ENCODE measurements around the gene CENPV. TPM values are rescaled to one million over a fixed set of nuclear protein-coding genes. Genes with fewer than 3 reads are reported as not detected.

CENPV gene
- total and polyA plus RNA-seq, 2 of the 13 experiments (the other 11 are each of a cell fraction or from before 2014, with no cell fraction given) = 193 to 292 TPM

DNA sequence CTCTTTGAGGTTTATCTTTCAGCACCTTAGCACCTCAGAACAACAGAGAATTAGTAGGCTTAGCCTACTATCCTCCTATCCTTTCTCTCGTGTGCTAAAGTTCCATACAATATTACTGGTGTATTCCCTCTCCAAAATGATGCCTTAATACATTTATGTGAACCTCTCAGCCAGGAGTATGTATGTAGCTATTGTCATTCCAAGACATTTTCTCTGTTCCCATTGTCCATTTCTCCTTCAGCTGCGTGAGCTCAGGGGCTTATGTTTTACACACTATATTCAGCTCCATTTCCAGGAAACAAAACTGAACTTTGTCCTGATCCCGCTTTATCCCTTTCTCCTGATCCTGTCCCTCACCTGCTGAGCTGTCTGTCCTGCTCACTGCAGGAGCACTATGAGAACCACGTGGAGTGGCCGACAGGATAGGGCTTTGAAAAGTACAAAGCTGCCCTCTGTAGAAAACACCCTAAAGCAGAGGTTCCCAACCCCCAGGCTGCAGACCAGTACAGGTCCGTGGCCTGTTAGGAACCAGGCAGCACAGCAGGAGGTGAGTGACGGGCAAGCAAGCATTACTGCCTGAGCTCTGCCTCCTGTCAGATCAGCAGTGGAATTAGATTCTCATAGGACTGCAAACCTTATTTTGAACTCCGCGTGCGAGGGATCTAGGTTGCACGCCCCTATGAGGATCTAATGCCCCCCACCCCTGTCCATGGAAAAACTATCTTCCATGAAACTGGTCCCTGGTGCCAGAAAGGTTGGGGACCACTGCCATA, 55.7 kb downstream of the CENPV start (continued):
- TF ChIP-seq, protein P1, sequence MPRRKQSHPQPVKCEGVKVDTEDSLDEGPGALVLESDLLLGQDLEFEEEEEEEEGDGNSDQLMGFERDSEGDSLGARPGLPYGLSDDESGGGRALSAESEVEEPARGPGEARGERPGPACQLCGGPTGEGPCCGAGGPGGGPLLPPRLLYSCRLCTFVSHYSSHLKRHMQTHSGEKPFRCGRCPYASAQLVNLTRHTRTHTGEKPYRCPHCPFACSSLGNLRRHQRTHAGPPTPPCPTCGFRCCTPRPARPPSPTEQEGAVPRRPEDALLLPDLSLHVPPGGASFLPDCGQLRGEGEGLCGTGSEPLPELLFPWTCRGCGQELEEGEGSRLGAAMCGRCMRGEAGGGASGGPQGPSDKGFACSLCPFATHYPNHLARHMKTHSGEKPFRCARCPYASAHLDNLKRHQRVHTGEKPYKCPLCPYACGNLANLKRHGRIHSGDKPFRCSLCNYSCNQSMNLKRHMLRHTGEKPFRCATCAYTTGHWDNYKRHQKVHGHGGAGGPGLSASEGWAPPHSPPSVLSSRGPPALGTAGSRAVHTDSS (CRISPR knock-in tag; conservative IDR thresholded peaks at IDR 0.05) = no peak
- TF ChIP-seq HOXD1 (CRISPR knock-in tag; IDR thresholded peaks at IDR 0.05) (peak; percentile 58; the same call in 1 of the 2 replicates), SUZ12 (IDR thresholded peaks at IDR 0.05; ENCODE audit: low read depth, low read length) (no peak), ZNF274 (CRISPR knock-in tag; IDR thresholded peaks at IDR 0.05) (no peak), FOXK1 (CRISPR knock-in tag; IDR thresholded peaks at IDR 0.05; ENCODE audit: borderline replicate concordance, low read depth) (0 out of 2 replicates have a peak, but pooled peaks have one; percentile 7), ZNF782 (CRISPR knock-in tag; IDR thresholded peaks at IDR 0.05; ENCODE audit: borderline replicate concordance) (no peak), KMT2B (CRISPR knock-in tag; IDR thresholded peaks at IDR 0.05) (no peak), ZEB1 (IDR thresholded peaks at IDR 0.05; ENCODE audit: insufficient replicate concordance, low read depth) (peak; percentile 56), CBX2 (IDR thresholded peaks at IDR 0.05; ENCODE audit: low read depth, low read length) (no peak), CBX2 (CRISPR knock-in tag; IDR thresholded peaks at IDR 0.05; ENCODE audit: low read depth) (no peak), ZNF546 (CRISPR knock-in tag; conservative IDR thresholded peaks at IDR 0.05) (no peak), EEA1 (CRISPR knock-in tag; IDR thresholded peaks at IDR 0.05; ENCODE audit: borderline replicate concordance) (no peak), SP5 (CRISPR knock-in tag; IDR thresholded peaks at IDR 0.05; ENCODE audit: borderline replicate concordance, low read depth) (no peak; the same call in 1 of the 2 replicates), ISL2 (CRISPR knock-in tag; IDR thresholded peaks at IDR 0.05) (no peak), POLR2AphosphoS5 (IDR thresholded peaks at IDR 0.05; ENCODE audit: low read depth, low read length) (peak; percentile 72; the same call in 1 of the 2 replicates), FOXC1 (CRISPR knock-in tag; IDR thresholded peaks at IDR 0.05; ENCODE audit: borderline replicate concordance) (no peak), ZNF564 (CRISPR knock-in tag; IDR thresholded peaks at IDR 0.05) (0 out of 2 replicates have a peak, but pooled peaks have one; percentile 58), SAP130 (CRISPR knock-in tag; IDR thresholded peaks at IDR 0.05; ENCODE audit: low read depth) (peak; percentile 80), RARA (CRISPR knock-in tag; IDR thresholded peaks at IDR 0.05) (0 out of 2 replicates have a peak, but pooled peaks have one; percentile 34), CHD2 (IDR thresholded peaks at IDR 0.05; ENCODE audit: low read depth, low read length) (no peak), ZMAT3 (CRISPR knock-in tag; conservative IDR thresholded peaks at IDR 0.05) (no peak; the same call in 1 of the 2 replicates), GTF2F1 (IDR thresholded peaks at IDR 0.05; ENCODE audit: low read length) (no peak), NR1H2 (CRISPR knock-in tag; IDR thresholded peaks at IDR 0.05; ENCODE audit: borderline replicate concordance, low read depth) (no peak), EED (CRISPR knock-in tag; IDR thresholded peaks at IDR 0.05) (no peak)
- TF ChIP-seq, protein P2, sequence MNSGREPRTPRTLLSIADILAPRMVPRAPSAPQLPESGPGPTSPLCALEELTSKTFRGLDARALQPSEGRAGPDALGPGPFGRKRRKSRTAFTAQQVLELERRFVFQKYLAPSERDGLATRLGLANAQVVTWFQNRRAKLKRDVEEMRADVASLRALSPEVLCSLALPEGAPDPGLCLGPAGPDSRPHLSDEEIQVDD (CRISPR knock-in tag; IDR thresholded peaks at IDR 0.05; ENCODE audit: borderline replicate concordance) = no peak
- TF ChIP-seq, protein P3, sequence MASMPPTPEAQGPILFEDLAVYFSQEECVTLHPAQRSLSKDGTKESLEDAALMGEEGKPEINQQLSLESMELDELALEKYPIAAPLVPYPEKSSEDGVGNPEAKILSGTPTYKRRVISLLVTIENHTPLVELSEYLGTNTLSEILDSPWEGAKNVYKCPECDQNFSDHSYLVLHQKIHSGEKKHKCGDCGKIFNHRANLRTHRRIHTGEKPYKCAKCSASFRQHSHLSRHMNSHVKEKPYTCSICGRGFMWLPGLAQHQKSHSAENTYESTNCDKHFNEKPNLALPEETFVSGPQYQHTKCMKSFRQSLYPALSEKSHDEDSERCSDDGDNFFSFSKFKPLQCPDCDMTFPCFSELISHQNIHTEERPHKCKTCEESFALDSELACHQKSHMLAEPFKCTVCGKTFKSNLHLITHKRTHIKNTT (CRISPR knock-in tag; IDR thresholded peaks at IDR 0.05) = no peak
- TF ChIP-seq, protein P4, sequence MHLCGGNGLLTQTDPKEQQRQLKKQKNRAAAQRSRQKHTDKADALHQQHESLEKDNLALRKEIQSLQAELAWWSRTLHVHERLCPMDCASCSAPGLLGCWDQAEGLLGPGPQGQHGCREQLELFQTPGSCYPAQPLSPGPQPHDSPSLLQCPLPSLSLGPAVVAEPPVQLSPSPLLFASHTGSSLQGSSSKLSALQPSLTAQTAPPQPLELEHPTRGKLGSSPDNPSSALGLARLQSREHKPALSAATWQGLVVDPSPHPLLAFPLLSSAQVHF (CRISPR knock-in tag; IDR thresholded peaks at IDR 0.05) = no peak
- TF ChIP-seq, protein P5, sequence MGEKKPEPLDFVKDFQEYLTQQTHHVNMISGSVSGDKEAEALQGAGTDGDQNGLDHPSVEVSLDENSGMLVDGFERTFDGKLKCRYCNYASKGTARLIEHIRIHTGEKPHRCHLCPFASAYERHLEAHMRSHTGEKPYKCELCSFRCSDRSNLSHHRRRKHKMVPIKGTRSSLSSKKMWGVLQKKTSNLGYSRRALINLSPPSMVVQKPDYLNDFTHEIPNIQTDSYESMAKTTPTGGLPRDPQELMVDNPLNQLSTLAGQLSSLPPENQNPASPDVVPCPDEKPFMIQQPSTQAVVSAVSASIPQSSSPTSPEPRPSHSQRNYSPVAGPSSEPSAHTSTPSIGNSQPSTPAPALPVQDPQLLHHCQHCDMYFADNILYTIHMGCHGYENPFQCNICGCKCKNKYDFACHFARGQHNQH (CRISPR knock-in tag; IDR thresholded peaks at IDR 0.05) = peak; percentile 53; the same call in 1 of the 2 replicates

Measured in HepG2 (cell line).